Urothelium cell line (cell line): ENCODE results near the gene PIWIL4.
A peak's percentile ranks its signal among the peaks of the same experiment; 100 is the strongest.

ENCODE experiments used
- DNase-seq: peaks from one replicate; pipeline ENCODE4 v3.0.0; 2011; ENCODE audit warnings: low spot score, mixed read lengths
- FAIRE-seq: peaks from 2 replicates; lab custom pipeline; 2011; peaks lifted over from hg19 to GRCh38; lab: Jason Lieb, UNC

PIWIL4 gene

GRCh38 chr11:94567181-94567670 is at the start of gene PIWIL4:
PIWIL4 (plus strand) TSS chr11:94567368; CDS start chr11:94567519, 151 bp downstream.
- no peak for DNase-seq
- FAIRE-seq: no peak

- FAIRE-seq: no peak
- DNase-seq: no peak
Observed at GRCh38 chr11:94518300-94518699, 48.9 kb upstream of the PIWIL4 start.

GRCh38 chr11:94519478-94520084 is 47.6 kb upstream of the PIWIL4 start:
- FAIRE-seq (no peak), DNase-seq (peak; percentile 20)

GRCh38 chr11:94521684-94522083 is 45.5 kb upstream of the PIWIL4 start:
- FAIRE-seq (peak; percentile 55), DNase-seq (no peak)

- DNase-seq: no peak
- no peak for FAIRE-seq
Observed at GRCh38 chr11:94524341-94524740, 42.8 kb upstream of the PIWIL4 start.

- DNase-seq (peak; percentile 61), FAIRE-seq (no peak)
Observed at GRCh38 chr11:94525546-94526324, 41.4 kb upstream of the PIWIL4 start.

GRCh38 chr11:94526645-94527438 is 40.3 kb upstream of the PIWIL4 start:
- DNase-seq (no peak), FAIRE-seq (no peak)

GRCh38 chr11:94528551-94528950 is 38.6 kb upstream of the PIWIL4 start:
- no peak for FAIRE-seq
- DNase-seq: no peak

- no peak for DNase-seq
- FAIRE-seq: no peak
Observed at GRCh38 chr11:94532211-94532610, 35.0 kb upstream of the PIWIL4 start.

GRCh38 chr11:94533206-94533605 is 34.0 kb upstream of the PIWIL4 start:
- FAIRE-seq (no peak), DNase-seq (no peak)

GRCh38 chr11:94533696-94534630 is 33.2 kb upstream of the PIWIL4 start:
- FAIRE-seq: no peak
- DNase-seq: no peak

GRCh38 chr11:94536386-94536785 is 30.8 kb upstream of the PIWIL4 start:
- DNase-seq: no peak

GRCh38 chr11:94537031-94537600 is 30.1 kb upstream of the PIWIL4 start:
- DNase-seq (no peak), FAIRE-seq (no peak)

More at GRCh38 chr11:94536386-94536785, 30.8 kb upstream of the PIWIL4 start:
- no peak for FAIRE-seq

- no peak for DNase-seq
Observed at GRCh38 chr11:94539420-94539819, 27.7 kb upstream of the PIWIL4 start.

GRCh38 chr11:94543695-94544645 is 23.2 kb upstream of the PIWIL4 start, which contains the start of gene FUT4:
FUT4 (plus strand) TSS chr11:94543921; CDS start chr11:94544134, 213 bp downstream.
- FAIRE-seq: peak; percentile 40
- DNase-seq: peak; percentile 90

More at GRCh38 chr11:94539420-94539819, 27.7 kb upstream of the PIWIL4 start:
- FAIRE-seq: no peak

GRCh38 chr11:94544646-94545263 is 22.4 kb upstream of the PIWIL4 start:
- FAIRE-seq (no peak), DNase-seq (no peak)

GRCh38 chr11:94545264-94546161 is 21.7 kb upstream of the PIWIL4 start:
- FAIRE-seq (no peak), DNase-seq (no peak)
